OCI-LY3 (cell line): ENCODE data around the gene UNC45A.

Source experiments
- CTCF ChIP-seq: fragments of 200-600, 300-600 bp; sonication (generic); IDR thresholded peaks from 2 replicates; pipeline ENCODE4 v1.5.1; 2014; ENCODE audit warnings: antibody characterized with exemption, low read length, low read depth
- EZH2phosphoT487 ChIP-seq: fragments of 200-600 bp; shearing (Covaris generic); IDR thresholded peaks from 2 replicates; pipeline ENCODE4 v1.6.1; 2018; ENCODE audit warnings: antibody characterized with exemption, mixed run types, low read depth

- TF ChIP-seq CTCF (no peak), EZH2phosphoT487 (no peak)
Observed at GRCh38 chr15:90941038-90941437, 6.0 kb downstream of the UNC45A start.
